ENCODE measurements around the gene RMND5B.

GRCh38 chr5:178103612-178104011, 27.2 kb upstream of the RMND5B start:
- TF ChIP-seq TAF1 (IDR thresholded peaks at IDR 0.05; ENCODE audit: borderline replicate concordance, insufficient read depth, low read length) = no peak
- TF ChIP-seq REST (IDR thresholded peaks at IDR 0.05; ENCODE audit: insufficient read depth in 1 of 2, low read depth in 2 of 2, low read length in 2 of 2) = no peak
- TF ChIP-seq POLR2AphosphoS5 (IDR thresholded peaks at IDR 0.05; ENCODE audit: low read depth, low read length) = no peak
